HG03457 (cell line): ENCODE data around the gene WDR4.
"Not testable (repeated sequence)": the region's sequence is repeated elsewhere in the genome, so short reads cannot be mapped to it uniquely, and the experiment has no call there.

Experiments used
- ATAC-seq: cut with Tn5 transposase; IDR thresholded peaks from one replicate; pipeline ENCODE4 v1.9.1; 2021; ENCODE audit warnings: moderate number of reproducible peaks; ENCODE audit not compliant: unreplicated experiment

WDR4 gene

DNA sequence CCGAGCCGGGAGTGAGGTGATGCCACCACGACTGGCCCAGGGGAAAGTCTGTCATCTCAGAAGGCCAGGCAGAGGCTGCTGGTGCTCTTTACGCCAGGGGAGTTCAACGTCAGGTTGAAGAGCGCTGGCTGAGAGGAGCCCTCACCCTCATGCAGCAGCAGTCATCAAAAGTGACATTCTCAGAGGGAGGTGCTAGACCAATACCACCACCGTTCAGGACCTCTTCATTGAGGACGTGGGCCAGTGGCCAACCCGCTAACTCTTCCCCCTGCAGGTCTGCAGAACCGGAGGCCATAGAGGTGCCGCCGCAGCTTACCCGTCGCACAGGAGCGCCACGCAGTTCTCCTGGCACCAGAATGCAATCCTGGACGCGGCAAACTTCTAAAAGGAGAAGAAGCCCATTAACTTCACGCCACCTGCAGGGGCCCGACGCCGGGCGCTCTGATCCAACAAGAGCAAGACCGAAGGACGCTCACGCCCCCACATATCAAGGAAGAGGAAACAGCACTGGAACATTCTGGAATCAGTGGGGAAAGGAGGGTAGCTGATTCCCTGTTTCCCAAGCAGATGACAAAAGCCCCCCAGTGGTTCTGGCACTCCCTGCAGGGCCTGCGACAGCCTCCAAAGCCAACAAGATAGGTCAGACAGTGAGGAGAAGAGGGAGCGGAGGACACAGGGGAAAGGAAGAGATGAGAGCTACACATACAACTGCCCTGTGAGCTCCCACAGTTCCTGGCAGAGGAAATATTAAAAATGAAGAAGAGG lies 24.9 kb downstream of the WDR4 start:
- ATAC-seq: no peak

DNA sequence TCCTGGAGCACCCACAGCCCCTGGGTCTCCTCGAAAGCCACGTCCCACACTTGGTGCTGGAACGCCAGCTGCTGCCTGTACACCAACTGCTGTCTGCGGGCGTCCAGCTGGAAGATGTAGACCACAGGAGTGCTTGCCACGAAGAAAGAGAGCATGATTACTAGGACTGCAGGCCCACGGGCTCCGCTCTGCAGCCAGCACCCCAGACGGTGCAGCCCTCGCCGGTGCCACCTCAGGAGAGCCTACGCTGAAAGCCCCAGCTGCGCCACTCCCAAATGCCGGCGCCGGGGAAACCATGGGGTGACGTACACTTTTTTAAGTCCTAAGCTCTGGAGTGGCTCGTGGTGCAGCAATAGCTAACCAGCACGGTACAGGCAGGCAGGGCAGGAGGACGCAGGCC lies 25.7 kb downstream of the WDR4 start:
- no peak for ATAC-seq

DNA sequence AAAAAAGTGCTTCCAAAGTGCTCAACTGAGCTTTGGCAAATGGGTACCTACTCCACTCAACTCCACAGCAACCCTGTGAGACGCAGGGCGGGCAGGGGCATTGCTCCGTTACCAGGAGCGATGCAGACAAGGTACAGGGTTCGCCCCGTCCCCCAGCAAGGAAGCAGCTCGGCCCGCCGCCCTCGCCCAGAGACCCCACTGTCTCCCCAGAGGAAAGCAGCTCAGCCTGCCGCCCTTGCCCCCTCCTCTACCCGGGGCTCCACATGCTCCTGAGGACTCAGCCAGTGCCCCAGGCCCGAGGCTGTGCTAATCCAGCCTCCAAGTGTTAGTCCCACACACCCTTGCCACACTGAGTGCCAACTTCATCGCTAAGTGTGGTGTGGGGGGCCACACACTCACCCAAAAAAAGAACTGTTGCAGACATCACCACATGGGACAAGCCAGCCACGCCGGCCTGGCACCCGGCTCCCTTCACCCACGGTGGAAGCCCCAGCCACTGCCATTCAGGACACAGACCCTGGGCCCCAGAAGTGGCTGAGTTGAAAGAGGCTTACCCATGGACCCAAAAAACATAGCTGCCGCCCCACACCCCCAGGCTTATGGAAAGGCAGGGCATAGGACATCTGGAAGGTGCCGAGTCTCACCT lies 26.3 kb downstream of the WDR4 start:
- no peak for ATAC-seq

DNA sequence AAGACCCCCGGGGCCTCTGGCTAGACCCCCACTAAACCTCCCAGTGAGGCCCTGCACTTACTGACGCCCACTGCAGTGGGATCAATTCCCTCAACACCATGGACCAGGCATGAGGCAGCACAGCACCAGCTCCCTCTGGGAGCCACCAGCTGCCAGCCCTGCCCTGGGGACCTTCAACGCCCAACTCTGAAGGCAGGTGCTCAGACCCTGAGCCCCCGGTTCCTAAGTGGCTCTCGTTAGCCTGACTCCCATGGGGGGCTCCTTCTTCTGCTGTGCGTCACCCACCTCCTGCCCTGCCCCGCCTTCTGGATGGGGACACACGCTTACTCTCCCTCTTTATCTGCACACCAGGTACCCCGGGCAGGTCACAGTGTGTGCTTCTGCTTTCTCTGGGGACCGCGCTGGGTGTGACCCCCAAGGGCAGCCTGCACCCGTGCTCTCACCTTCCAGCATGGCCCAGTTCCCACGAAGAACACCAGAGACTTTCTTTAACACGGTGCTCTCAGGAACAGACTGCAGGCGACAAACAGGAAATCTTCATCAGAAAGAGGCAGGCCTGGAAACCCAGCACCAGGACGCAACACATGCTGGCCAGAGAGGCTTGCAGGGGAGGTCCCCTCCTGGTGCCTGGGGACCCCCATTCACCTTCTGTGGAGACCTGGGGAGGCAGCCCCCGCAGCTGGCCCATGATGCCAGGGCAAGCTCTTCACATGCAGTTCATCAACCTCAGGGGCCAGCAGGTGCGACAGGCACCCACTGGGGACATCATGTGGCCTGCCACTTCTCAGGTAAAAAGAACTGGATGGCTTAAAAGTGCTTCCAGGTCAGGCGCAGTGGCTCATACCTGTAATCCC lies 27.3 kb downstream of the WDR4 start:
- no peak for ATAC-seq

DNA sequence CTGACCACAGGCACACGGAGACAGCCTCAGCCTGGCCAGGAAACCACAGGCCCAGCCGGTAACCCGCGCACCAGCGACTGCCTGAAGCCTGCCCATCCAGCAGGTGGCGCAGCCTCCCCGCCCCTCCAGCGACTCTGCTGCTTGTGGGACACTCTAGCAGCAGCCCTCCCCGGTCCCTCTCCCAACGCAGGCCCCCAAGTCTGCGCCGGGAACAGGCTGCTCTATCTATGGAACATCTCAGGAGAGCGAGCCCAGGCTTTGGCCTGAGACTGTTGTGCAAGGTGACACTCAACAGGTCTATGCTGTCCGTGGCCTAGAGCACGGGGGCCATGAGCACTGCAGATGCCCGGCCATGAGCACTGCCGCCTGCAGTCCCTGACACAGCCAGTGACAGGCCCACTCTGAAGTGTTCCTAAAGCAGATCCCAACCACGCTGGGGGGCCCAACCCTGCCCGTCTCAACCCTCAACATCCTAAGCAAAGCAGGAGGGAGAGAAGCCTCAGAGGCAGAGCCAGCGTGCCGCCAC lies 28.4 kb downstream of the WDR4 start:
- no peak for ATAC-seq

DNA sequence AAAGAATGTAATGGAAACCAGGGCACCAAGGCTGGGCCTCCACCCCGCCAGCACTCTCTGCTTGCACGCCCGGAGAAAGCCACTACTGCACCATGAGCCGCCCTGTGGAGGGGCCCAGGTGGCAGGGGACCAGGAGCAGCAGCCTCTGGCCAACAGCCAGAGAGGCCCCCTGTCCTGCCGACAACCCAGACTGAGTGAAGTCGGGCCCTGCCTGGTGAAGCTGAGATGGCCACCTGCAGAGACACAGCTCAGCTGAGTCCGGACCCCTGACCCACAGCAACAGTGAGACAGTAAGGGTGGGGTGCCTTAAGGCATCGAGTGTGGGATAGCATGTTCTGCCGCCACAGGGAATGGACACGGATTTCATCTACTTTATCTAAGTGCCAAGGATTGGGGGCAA lies 28.9 kb downstream of the WDR4 start:
- no peak for ATAC-seq

DNA sequence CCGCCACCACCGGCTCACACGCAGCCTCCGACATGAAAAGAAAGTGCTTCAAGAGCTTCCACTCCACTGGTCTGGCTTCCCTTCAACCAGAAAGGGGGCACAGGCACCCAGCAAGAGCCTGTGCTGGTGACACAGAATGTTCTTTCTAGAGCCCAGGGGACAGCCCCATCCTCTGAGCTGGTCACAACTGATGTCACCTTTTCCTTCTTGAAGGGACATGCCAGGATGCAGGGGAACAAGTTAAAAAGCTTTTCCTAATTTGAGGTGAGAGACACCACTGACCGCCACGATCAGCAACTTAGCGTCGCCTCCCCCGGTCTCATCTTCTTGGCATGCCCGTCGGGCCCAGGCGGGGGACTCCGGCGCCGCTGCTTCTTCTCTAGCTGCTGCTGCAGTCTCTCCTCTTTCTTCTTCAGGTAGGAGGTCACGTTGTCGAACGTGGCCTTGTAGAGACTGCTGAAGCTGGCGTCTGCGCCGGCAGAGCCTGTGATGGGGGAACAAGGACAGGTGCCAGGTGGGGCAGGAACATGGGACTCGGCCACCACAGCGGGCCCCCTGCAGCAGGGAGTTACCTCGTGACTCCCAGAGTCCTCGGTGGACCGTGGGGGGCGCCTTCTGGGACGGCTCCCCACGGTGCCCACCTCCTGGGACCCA lies 29.5 kb downstream of the WDR4 start:
- no peak for ATAC-seq

DNA sequence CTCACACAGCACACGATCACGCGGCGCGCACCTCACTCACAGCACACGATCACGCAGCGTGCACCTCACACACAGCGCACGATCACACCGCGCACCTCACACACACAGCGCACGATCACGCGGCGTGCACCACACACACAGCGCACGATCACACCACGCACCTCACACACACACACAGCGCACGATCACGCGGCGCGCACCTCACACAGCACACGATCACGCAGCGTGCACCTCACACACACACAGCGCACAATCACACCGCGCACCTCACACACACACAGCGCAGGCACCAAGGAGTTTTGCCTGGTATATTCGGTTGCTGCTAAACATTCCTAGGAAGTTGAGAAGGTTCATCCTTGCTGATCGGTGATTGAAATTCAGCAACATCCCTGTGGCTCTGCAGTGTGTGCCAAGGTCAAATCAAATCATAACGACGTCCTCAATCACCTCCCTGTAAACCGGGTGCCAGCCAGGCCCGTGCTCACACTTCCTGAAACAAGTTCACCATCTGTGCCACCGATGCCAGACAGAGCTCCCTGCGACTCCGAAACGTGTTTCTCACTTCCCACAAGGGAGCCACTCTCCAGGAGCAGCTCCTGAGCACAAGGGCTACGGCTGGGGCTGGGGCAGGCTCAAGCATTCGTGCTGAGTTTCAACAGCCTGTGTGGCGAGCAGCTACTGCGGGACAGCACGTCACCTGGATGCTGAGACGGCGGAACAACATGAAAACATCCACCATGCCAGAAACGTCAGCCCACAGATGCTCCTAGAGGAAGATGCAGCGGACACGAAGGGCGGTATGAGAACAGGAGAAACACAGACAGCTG lies 30.2 kb downstream of the WDR4 start:
- no peak for ATAC-seq

DNA sequence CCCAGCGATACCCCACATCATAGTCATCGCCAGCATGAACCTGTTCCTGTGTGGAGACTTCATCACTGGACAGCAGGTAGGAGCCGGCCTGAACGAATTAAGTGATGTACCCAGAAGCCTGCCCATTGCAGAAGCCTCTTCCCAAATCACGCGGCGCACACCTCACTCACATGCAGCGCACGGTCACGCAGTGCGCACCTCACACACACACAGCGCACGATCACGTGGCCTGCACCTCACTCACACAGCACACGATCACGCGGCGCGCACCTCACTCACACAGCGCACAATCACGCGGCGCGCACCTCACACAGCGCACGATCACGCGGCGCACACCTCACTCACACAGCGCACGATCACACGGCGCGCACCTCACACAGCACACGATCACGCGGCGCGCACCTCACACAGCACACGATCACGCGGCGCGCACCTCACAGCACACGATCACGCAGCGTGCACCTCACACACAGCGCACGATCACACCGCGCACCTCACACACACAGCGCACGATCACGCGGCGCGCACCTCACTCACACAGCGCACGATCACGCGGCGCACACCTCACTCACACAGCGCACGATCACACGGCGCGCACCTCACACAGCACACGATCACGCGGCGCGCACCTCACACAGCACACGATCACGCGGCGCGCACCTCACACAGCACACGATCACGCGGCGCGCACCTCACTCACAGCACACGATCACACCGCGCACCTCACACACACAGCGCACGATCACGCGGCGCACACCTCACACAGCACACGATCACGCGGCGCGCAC lies 31.0 kb downstream of the WDR4 start:
- ATAC-seq: not testable (repeated sequence)

DNA sequence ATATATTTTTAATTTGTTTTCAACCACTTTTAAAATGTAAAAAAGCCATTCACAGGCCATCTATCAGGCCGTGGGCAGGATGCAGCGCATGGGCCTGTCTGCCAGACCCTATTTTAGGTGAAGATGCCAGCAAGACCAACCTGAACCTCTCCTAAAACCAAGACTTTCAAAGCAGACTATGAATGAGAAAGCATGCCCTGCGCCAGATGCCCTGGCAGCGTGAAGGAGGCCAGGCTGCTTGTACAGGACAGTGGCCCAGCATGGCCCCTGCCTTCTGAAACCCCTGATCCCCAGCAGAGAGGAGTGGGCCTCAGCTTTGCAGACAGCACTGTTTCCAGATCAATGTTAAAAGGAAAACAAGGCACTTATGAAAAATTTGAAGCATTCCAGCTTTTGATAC lies 31.6 kb downstream of the WDR4 start:
- no peak for ATAC-seq

DNA sequence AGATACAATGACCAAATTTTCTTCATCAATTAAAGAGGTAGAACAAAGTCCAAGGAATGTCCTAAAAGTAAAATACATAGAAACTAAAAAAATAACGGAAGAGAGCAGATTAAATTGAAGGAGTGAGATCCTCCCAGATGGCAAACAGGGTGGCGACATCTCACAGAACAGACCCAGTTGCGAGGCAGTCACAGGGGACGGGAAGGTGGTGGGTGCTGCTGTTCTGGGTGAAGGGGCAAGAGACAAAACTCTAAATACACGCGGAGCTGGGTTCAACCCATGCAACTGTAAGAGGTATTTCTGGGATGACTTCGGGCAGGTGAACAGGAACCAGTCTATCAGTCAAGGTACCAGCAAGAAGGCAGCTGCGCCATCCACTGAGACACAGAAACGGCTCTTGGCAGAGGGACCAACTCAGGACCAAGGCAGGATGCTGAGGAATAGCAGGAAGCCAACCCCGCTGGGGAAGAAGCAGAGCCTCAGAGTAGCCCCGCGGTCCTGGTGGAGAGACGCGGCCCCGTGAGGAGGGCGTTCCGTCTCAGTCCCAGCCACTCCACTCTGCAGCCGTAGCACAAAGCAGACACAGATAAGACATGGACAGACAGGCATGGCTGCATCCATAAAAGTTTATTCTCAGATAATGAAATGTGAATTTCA lies 32.2 kb downstream of the WDR4 start:
- no peak for ATAC-seq

DNA sequence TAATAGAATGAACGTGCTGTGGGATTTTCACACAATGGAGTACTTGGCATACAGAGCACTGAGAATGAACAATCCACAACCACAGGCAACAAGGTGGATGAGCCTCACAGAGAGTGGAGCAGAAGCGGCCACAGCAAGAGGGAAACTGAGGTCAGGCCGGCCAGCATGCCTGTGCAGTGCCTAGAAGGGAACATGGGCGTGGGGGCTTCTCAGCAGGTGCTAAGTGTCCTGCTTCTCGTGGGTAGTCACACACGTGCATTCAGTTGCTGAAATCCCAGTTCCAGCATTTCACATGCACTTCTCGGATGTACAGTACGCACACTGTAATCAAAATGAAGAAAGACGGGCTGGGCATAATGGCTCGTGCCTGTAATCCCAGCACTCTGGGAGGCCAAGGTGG lies 33.1 kb downstream of the WDR4 start:
- no peak for ATAC-seq

DNA sequence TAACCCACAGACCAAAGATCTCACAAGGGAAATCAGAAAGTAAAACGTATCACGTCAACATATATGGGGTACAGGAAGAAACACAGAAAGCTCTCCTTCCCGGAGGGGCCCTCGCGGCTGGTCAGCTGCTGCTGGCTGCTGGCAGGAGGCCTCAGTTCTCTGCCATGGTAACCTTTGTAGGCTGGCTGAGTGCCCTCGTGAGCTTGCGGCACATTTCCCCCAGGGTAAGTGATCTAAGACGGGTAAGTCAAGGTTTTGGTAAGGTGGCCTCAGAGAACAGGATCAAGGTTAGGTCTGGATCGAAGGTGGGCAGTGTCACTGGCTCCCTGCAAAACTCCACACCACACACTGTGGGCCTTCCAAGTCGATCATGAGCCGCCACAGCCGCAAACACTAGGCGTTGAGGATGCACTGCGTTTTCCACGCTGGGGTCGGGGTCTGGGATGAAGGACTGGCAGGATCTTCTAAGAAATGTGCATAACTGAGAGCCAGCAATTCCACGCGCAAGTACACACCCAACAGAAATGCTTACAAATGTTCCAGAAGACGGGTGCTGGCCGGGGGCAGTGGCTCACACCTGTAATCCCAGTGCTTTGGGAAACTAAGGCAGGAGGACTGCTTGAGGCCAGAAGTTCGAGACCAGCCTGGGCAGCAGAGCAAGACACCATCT lies 33.9 kb downstream of the WDR4 start:
- no peak for ATAC-seq

DNA sequence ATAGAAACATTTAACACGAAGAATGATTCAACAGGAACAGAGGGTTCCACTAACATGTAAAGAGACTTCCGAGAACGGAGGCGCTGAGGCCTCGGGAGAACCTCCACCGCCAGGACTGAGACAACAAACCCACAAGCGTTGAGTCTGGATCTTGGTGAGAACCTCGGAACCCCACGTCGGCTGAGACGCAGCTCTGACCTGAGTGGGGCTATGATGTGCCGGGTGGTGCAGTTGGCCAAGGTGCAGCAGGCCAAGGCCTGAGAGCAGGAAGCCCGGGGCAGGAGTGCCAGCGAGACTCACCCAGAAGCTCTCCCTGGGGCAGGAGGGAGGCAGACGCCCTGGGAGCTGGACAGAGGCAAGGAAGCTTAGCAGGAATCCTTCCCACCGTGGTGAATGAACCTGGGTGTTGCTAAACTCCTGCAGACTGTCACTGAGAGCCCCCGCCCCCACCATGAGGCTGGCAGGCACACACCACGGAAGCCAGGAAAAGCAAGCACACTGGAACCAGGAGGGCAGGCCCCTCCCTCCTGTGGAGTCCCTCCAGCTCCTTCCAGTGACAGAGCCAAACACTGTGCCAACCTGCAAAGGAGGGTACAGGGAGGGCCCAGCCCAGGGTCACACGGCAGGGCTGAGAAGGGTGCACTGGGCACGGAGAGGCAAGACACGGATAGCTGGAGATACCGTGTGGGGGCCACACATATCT lies 34.8 kb downstream of the WDR4 start:
- ATAC-seq: no peak

DNA sequence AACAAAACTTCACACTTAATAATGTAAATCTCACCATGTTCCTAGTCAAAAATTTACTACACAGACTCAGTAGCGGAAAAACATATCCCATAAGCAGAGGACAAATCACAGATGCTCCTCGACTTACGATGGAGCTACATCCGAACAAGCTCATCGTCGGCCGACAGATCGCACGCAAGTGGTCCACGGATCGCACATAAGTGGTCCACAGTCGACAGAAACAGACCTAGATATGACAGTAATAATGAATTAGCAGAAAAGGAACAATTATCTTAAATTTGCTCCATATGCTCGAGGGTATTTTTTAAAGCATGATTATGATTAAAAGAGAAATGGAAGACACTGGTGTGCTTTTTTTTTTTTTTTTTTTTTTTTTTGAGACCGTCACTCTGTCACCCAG lies 36.3 kb downstream of the WDR4 start:
- ATAC-seq: no peak

DNA sequence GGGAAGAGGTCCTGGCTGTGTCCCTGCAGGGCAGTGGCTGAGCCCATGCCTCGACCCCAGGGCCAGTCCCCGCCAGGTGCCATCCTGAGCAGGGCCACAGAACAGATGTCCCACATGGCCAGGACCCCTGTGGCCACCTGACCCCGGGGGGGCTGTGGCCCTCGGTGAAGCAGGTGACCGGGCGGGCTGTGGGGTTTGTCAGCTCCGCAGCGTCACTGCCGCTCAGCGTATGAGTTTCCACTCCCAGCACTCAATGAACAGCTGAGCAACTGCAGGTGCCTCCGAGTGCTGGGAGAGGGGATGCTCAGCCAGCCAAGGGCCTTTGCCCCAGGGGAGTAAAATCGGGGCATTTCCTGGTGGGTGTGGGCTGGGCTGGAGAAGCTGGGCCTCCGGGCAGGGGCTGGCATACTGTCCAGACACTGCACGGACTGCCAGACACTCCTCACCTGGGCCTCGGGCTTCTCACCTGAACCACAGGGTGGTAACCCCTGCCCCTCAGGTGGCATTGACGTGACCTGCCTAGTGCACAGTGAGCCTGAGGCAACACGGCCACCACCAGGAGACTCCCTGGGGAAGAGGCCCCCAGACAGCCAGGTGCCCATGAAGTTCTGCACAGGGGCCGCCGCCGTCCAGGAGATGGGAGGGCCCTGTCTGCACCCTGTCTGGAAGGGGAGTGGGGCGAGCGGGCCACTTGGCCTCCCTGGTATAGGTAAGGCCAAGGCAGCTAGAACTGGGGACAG lies 37.3 kb downstream of the WDR4 start:
- ATAC-seq: not testable (repeated sequence)
